HPDE6-E6E7 (cell line): Measurements from ENCODE around the gene NFU1.
A peak's percentile ranks its signal among the peaks of the same experiment; 100 is the strongest.
"Not testable (repeated sequence)": the region's sequence is repeated elsewhere in the genome, so short reads cannot be mapped to it uniquely, and the experiment has no call there.

ENCODE experiments used
- DNase-seq: peaks from one replicate; pipeline ENCODE4 v3.0.0; 2011; ENCODE audit warnings: missing footprints; ENCODE audit errors: extremely low spot score

NFU1 gene

DNA sequence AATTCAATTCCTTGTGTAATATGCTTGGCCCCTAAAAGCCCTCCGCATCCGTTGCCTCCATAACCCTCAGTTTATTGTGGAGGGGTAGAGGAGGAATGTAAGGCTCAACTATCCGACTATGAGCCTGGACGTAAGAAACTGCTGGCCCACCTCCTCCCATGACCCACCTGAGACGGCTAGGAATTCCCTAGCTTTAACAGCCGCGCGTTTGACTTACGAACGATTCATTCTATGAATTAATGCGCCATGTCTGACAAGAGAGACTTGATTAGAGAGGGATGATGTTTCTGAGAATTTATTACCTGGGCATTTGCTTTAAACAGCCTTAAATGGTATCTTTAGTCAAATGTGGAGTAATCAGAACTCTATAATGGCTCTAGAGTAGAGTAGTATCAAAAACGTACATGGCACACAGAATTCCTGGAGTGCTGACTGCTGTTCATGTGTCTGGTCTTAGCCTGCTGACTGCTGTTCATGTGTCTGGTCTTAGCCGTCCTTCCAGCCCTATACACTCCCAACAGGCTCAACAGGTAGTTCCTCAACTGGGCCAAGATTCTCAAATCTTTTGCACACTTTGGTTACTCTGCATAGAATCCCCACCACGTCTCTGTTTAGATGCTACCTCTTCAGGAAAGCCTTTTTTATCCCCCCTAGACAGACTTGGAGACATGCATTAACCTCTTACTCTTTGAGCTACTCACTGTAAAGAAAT is 49.3 kb downstream of the NFU1 start:
- DNase-seq = no peak

DNA sequence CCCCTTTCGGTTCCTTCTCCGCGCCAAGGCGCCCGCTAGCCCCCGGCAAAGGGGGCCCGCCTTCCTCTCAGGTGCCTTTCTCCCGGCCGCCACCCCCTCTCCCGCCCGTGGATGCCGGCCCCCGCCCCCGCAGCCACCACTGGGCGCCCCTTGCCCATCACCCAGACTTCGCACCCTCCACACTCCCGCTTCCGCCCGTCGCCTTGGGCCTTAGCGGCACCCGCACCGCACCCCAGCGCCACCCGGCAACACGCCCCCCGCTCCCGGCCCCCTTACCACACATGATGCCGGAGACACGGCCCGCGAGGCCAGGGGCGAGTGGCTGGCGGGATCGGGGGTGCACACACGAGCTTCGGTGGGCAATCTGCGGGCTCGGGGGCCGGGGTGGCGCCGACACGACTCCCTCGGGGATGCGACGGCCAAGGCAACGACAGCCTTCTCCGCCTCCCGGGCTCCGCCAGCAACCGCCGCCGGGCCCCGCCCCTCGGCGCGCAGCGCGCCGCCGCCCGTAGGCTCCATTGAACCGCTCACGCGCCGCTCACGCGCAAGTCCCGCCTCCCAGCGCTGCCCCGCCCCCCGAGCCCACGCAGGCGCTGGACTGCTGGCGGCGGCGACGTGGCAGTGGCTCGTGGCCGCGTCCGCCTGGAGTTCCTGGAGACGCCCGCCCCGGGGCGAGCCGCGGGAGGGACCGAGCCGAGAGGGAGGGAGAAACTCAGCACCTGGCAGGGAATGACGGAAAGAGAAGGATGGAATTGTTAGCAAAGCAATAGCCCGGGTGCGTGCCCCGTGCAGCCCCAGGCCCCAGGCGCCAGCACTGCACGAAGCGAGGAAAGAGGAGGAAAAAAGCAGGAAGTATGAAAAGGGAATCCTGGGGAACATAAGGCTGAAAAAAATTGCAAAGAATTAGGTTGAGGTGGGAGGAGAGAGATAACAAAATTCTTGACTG is 50.2 kb downstream of the NFU1 start, which contains the start of gene GFPT1:
Gene GFPT1 (minus strand): TSS at position 439 of the 946 bp plus-strand sequence. CDS start 156 bp downstream, at position 283.
- DNase-seq = peak; percentile 89

DNA sequence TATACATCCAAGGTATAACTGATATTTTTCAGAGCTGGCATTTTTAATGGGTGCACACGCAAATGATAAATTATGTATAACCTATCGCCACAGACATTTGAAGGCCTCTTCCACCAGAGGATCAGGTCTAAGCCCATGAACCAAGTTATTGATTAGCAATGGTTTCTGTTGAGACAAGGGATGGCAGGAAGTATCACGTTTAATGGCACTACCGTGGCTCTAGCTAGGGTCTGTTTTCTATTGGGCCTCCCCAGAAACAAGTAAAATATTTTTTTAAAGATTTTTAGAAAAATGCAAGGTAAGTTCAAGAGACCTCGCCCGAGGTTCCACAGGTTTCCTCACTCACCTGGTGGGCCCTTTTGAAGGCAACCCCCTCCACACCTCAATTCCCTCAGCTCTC is 50.9 kb downstream of the NFU1 start:
- DNase-seq = no peak

DNA sequence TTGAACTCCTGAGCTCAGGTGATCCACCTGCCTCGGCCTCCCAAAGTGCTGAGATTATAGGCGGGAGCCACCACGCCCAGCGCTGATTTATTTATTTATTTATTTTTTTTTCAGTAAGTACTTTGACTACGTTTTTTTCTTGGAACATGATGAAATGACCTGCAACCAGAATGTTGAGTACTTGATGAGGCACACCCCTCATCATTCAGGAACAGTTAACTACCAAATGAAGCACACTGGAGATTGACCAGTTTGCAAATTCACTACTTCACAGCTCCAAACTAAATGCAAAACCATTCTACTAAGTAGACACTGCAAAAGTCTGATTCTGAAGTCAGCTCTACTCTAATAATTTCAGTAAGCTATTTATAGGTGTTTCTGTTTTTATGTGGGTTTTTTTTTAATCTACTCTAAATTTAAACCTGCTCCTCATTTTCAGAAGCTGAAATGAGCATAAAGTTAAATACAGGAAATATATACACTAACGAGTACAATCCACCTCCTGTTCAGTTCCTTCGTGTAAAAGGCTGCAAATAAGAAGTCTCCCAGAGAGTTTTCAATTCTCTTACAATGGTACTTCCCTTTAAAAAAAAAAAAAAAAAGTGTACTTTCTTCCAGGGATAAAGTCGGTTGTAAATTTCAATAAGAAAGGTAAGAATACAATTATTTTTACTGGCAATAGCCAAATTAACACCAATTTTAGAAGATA is 51.6 kb downstream of the NFU1 start:
- DNase-seq = no peak

DNA sequence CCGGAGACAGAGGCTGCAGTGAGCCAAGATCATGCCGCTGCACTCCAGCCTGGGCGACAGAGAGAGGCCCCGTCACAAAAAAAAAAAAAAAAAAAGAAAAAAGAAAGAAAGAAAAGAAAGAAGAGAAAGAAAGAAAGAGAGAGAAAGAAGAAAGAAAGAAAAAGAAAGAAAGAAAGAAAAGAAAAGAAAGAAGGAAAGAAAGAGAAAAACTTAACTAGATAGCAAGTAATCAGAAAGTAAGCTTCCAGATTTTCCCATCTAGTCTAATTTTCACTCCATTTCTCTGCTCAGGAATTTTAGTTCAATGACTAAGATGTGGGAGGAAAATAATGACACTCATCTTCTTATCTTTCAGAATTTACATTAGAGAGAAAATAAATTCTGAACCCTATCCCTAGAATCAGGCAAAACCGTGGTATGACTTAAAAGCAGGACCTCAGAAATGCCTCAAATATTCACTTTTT is 52.6 kb downstream of the NFU1 start:
- DNase-seq = no peak

DNA sequence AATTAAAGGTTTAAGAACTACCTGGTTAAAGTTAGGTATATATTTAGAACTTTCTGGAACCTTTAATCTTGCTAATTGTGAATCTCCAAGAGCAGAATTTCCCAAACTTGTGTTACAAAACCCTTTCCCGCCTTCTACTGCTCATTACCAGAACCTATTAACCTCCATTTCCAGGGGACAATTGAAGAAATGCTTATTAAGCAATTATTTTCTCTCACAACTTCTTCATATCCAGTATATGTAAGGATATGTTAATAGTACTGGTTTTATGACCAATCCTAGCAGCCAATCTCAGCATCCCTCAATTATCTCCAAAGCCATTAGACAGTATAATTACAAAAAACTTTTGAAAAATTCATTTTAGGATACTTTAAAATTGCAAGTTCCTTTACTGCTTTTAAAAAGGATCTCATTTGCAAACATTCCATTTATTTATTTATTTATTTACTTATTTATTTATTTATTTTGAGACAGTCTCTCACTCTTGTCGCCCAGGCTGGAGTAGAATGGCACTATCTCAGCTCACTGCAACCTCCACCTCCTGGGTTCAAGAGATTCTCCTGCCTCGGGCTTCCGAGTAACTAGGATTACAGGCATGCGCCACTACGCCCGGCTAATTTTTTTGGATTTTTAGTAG is 53.9 kb downstream of the NFU1 start:
- no peak for DNase-seq

DNA sequence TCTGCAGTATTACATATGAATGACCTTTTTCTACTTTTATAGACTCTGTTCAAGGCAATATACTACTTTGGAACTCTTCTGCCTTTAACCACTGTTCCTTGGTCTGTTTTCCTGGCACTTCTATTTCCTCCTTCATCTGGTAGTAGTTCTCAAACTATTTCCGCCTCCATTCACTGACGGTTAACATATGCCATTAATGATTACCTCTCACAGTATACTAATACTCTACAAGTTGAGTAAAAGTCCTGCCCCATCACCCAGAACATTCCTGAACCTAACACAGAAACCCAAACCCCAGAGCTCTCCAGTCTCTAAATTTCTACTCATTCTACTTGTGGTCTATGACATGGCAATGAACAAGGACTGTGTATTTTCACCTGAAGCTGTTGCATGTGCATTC is 54.7 kb downstream of the NFU1 start:
- no peak for DNase-seq

DNA sequence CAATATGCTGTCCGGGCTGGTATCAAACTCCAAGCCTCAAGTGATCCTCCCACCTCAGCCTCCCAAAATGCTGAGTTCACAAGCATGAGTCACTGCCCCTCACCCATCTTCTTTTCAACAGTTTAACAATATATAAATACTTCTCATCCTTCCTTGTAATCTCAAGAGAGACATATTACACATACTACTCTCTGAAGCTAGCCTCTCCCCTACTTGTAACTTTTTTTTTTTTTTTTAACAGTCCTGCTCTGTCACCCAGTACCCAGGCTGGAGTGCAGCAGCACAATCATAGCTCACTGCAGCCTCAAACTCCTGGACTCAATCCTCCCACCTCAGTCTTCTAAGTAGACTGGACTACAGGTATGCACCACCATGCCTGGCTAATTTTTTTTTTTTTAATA is 55.9 kb downstream of the NFU1 start:
- DNase-seq = no peak

DNA sequence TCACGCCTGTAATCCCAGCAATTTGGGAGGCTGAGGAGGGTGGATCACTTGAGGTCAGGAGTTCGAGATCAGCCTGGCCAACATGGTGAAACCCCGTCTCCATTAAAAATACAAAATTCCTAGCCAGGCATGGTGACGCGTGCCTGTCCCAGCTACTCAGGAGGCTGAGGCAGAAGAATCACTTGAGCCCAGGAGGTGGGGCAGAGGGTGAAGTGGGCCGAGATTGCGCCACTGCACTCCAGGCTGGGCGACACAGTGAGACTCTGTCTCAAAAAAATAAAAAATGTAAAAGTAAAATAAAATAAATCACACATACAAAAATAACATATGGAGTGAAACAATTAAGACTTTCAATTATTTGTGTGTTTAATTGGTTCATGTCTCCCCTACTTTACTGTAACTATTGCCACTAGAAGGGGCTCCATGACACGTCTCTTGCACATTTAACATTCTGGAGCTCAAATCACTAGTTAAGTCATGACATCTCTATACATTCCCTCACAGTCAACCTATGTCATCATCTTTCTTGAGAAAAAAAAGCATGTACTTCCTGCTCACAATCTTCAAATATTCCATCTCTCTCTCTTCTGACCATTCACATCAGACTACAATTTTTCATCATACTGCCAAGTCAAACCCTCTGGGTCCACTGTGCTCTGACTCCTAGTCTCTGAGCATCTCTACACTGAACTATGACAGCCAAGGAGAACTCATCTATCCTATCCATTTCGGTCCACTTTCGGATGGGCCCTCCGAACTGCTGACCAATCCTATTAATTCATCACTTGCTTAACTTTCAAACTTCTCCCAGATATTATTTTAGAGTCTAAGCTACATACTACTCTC is 56.9 kb downstream of the NFU1 start:
- DNase-seq = no peak

DNA sequence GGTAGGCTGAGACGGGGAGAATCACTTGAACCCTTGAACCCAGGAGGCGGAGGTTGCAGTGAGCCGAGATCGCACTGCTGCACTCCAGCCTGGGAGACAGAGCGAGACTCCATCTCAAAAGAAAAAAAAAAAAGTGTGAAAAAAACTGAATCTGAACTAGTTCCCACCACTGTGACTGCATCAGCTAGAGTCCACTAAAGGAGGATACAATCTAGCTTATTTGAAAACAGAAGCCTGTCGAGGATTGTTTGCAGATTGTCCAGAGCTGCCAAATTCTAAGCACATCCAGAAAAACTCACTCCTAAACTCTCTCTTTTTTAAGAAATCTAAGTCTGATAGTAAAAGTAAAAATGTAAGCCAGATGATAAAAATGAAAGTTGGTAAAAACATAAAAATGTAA is 60.8 kb downstream of the NFU1 start:
- no peak for DNase-seq

DNA sequence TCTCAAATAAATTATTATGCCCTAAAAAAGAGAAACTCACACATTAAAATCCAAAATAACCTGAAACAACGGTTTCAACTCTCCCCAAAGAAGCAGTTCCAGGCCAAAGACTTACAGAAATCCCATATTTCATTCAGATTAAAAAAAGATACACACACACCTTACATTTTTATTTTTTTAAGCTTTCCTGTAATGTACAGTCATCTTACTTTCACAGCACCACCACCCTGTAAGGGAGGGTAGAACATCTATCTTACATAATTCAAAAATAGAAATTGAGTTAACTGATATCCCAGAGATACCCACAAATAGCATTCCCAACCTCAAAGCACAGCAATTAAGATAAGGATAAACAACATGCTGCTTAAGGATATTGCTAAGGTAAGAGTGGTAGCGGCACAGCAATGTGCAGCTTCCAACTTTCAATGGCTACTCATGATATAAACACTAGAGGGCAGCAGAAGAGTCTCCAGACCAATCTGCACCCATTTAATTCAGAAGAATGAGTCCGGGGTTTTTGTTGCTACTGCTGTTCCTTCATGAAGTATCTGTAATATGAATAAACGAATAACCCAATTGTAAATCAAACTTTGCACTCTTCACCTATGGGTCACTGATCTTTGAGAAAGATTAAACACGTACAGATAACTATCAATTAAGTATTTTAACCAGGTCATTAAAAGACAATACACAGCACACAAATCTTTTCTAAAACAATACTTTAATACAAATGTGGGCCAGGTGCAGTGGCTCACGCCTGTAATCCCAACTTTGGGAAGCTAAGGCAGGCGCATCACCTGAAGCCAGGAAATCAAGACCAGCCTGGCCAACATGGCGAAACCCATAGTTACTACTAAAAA is 61.5 kb downstream of the NFU1 start:
- DNase-seq = no peak

DNA sequence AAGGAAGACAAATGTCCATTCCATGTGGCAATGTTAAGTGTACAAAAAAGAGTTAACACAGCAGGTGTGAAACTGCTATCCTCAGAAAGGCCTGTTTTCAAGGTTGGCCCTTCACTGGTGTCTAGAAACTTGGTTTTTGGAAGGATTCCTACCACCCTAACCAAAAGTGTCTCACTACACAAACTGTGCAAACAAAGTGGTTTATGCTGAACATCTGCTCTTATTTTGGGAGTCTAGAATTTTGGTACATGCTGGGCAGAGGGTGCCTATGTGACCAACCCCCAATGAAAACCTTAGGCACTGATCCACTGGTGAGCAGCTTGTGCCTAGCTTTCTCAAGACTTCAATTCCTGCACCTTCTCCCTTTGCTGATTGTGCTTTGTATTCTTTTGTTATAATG is 64.5 kb downstream of the NFU1 start:
- DNase-seq = no peak

DNA sequence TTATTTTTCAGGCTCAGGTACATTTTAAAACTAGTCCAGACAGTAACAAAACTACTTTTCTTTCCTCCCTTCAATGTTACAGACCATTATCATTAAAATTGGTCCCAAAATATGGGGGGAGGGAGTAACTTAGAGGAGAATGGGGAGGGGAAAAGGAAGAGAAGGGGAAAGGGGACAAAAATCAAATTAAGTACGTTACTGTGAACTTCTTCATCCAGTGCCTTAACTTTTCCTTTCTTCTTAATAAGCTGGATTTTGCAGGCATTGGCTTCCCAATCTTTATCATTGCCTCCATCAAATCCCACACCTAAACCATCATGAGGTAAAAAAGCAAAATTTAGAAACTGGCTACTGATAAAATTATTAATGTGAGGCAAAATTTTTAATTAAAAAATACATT is 67.4 kb downstream of the NFU1 start:
- DNase-seq = no peak

DNA sequence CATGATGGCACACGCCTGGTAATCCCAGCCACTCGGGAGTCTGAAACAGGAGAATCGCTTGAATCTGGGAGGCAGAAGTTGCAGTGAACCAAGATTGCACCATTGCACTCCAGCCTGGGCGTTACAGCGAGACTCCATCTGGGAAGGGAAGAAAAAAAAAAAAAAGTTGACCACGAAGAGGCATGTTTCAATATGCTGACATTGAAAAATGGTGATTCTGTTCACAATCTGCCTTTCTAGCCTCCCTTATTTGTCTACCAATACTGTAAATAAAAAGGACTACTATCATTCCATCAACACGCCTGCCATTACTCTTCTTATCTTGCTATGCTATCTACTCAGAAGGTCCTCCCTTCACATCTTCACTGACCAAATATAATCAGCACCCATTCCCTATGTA is 68.6 kb downstream of the NFU1 start:
- DNase-seq = no peak

DNA sequence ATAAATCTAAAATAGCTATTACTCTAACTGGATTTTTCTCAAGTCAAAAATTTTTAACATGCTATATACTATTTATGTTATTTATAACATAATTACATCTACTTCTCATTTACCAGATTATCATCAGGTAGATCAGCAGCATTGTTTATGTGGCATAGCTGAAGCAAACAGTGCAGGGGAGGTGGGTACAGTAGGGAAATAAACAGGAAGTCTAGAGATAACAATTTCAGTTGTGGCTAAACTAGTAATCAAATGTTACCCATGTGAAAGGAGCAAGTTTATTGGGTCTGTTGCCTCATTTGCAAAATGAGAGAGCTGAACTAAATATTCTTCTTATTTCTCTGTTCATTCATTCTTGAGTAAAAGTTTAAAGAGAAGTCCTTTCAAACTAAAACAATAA is 77.9 kb downstream of the NFU1 start:
- no peak for DNase-seq

DNA sequence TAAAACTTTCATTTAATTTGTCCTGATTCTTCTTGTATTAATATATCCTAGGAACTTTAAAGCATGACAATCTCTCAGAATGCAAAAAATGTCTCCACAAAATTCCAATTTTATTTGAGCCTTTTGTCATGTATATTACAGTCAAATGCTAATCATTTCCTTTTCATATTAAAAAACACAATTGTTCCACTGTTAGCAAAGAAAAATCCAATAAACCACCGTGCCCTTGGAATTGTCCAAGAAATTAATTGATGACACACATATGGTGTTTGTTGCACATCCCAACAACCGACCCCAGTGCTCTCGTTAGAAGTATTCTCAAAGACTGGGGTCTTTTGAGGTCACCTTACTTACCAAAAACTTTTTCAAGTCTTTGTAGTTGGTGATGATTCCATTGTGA is 78.3 kb downstream of the NFU1 start:
- no peak for DNase-seq

DNA sequence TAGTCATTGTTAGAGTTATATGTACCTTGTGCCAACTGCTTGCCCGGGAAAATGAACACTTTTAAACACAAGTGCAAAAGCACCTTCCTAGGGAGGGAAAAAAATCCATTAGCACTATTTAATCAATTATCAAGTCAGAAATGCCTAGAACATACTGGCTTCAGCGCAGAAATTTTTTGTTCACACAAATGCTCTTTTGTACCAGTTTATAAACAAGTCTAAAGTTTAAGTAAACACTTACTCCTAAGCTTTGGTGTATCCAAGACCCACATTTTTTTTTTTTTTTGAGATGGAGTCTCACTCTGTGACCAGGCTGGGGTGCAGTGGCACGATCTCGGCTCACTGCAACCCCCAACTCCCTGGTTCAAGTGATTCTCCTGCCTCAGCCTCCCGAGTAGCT is 80.8 kb downstream of the NFU1 start:
- no peak for DNase-seq

DNA sequence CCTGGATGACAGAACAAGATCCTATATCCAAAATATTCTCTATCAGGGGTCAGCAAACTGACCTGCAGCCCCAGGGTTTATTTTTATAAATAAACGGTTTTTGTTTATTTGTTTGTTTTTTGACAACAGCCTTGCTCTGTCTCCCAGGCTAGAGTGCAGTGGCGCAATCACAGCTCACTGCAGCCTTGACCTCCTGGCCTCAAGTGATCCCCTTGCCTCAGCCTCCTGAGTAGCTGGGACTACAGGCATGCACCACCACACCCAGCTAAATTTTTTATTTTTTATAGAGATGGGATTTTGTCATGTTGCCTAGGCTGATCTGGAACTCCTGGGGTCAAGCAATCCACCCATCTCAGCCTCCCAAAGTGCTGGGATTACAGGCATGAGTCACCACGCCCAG is 82.3 kb downstream of the NFU1 start:
- not testable (repeated sequence) for DNase-seq

DNA sequence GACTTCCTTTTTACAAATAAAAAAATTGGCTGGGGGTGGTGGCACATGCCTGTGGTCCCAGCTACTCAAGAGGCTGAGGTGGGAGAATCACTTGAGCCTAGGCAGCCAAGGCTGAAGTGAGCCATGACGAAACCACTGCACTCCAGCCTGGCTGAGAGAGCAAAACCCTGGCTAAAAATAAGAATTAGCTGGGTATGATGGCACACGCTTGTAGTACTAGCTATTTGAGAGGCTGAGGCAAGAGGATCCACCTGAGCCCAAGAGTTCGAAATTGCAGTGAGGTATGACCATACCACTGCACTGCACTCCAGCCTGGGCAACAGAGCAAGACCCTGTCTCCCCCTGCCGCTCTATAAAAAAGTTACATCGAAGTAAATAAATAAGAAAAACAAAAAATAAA is 83.9 kb downstream of the NFU1 start:
- no peak for DNase-seq

DNA sequence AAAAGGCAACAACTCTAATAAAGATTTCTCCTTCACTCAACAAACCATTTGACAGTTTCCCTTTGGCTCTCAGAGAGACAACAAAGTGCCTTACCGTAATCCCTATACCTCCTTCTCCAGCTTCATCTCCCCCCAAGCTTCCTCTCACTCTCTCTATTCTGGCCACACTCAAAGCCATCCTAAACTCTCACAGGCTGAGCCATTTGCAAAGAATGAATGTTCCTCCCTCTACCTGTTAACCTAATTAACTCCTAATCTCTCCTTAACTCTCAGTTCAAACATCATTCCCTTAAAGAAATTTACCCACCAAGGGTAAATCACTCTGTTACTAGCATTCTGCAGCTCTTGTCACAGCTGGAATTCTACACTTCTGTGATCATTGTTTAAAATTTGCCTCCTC is 88.5 kb downstream of the NFU1 start:
- DNase-seq = no peak
